GM23338 (cell line): ENCODE results near the gene JOSD1.

Experiments used
- CTCF ChIP-seq, 2 experiments: fragments of 200-600 bp in 1 of 2; sonication (generic) in 1 of 2; conservative IDR thresholded peaks; 2 replicates each; pipeline versions ENCODE4 v1.5.1 to v1.6.1; 2016 to 2017; ENCODE audit warnings: antibody characterized with exemption in 2 of 2, low read depth in 2 of 2, mild to moderate bottlenecking in 2 of 2, moderate library complexity in 1 of 2
- EZH2 ChIP-seq: fragments of 200-600 bp; sonication (generic); IDR thresholded peaks from one replicate; pipeline ENCODE4 v1.8.0; 2017; ENCODE audit warnings: antibody characterized with exemption, mild to moderate bottlenecking, low read depth; ENCODE audit not compliant: unreplicated experiment
- ZNF114 ChIP-seq: fragments of 250-450 bp; sonication (Bioruptor Pico); IDR thresholded peaks from 2 replicates; pipeline ENCODE4 v1.5.0; 2020; ENCODE audit warnings: mild to moderate bottlenecking, moderate library complexity

- TF ChIP-seq CTCF (conservative IDR thresholded peaks at IDR 0.05; ENCODE audit: low read depth in 2 of 2) (no peak), EZH2 (no peak), ZNF114 (CRISPR knock-in tag) (no peak)
Observed at GRCh38 chr22:38712486-38713207, 11.9 kb upstream of the JOSD1 start.
